Vagina (tissue), 2 donors: ENCODE measurements around the gene TSACC.

Source experiments
- POLR2A ChIP-seq, 2 donors: fragments of 450-650 bp; IDR thresholded peaks; one replicate each; pipeline ENCODE4 v1.6.1; 2017; ENCODE audit warnings: antibody characterized with exemption in 2 of 2, mild to moderate bottlenecking in 2 of 2, moderate library complexity in 2 of 2
- POLR2AphosphoS5 ChIP-seq, 2 donors: sonication (generic); formaldehyde crosslinking; IDR thresholded peaks; one replicate each; pipeline ENCODE4 v1.9.0; 2017; ENCODE audit warnings: antibody characterized with exemption in 2 of 2, mild to moderate bottlenecking in 2 of 2, low read depth in 1 of 2; ENCODE audit not compliant: insufficient read depth in 1 of 2
- TF ChIP-seq, protein P1 (sequence below), 3 experiments: fragments of 450-650 bp in 2 of 3; fragments of 200-600 bp in 1 of 3; sonication (generic) in 1 of 3; IDR thresholded peaks; one replicate each; pipeline ENCODE4 v1.5.1; 2017 to 2019; ENCODE audit warnings: antibody characterized with exemption in 3 of 3, mild to moderate bottlenecking in 2 of 3, moderate library complexity in 2 of 3

DNA sequence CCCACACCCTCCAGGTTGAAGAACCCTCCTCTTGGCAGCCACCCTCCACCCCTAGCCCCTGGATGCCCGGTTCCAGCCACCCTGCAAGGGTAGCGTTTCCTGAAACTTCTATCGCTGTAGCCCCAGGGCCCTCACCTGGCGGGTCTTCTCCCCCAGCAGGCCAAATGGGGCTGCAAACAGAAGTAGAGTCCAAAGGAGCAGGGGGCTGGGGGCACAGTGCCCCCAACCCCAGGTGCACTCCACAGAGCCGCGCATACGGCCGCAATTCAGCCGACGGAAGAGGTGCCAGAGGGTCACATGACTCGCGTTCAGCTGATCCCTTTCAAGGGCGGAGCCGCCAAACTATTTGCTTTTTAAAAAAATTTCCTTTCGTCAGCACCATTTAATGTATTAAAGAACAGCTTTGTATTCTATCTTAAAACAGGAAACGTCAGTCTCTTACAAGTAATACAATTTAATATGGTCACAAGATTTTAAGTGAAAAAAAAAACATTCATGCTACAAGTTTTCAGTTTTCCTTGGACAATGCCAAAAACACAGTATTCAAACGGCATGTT, 42.9 kb upstream of the TSACC start, which contains the start of gene GLMP:
- TF ChIP-seq POLR2AphosphoS5 (IDR thresholded peaks at IDR 0.05; ENCODE audit: insufficient read depth in 1 of 2, low read depth in 1 of 2) (peak; percentile 68 to 96), POLR2A (IDR thresholded peaks at IDR 0.05) (no peak)
- TF ChIP-seq, protein P1, sequence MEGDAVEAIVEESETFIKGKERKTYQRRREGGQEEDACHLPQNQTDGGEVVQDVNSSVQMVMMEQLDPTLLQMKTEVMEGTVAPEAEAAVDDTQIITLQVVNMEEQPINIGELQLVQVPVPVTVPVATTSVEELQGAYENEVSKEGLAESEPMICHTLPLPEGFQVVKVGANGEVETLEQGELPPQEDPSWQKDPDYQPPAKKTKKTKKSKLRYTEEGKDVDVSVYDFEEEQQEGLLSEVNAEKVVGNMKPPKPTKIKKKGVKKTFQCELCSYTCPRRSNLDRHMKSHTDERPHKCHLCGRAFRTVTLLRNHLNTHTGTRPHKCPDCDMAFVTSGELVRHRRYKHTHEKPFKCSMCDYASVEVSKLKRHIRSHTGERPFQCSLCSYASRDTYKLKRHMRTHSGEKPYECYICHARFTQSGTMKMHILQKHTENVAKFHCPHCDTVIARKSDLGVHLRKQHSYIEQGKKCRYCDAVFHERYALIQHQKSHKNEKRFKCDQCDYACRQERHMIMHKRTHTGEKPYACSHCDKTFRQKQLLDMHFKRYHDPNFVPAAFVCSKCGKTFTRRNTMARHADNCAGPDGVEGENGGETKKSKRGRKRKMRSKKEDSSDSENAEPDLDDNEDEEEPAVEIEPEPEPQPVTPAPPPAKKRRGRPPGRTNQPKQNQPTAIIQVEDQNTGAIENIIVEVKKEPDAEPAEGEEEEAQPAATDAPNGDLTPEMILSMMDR (IDR thresholded peaks at IDR 0.05) = no peak
